IgD-negative memory B cell (primary cell): Measurements from ENCODE around the gene SFXN2. TPM values are rescaled to one million over a fixed set of nuclear protein-coding genes. Genes with fewer than 3 reads are reported as not detected.
"Not testable (repeated sequence)": the region's sequence is repeated elsewhere in the genome, so short reads cannot be mapped to it uniquely, and the experiment has no call there.

Source experiments
- H3K27ac Mint-ChIP-seq, 3 donors: one replicate each; pipeline ENCODE4 v1.8.0; 2020 to 2022; ENCODE audit warnings: mild to moderate bottlenecking in 3 of 3, mixed read lengths in 3 of 3, moderate library complexity in 1 of 3
- H3K27me3 Mint-ChIP-seq: one replicate; pipeline ENCODE4 v1.8.0; 2021; ENCODE audit warnings: mixed read lengths
- H3K36me3 Mint-ChIP-seq: one replicate; pipeline ENCODE4 v1.8.0; 2020; ENCODE audit warnings: mild to moderate bottlenecking, mixed read lengths
- H3K4me1 Mint-ChIP-seq, 3 donors: one replicate each; pipeline ENCODE4 v1.8.0; 2020 to 2022; ENCODE audit warnings: mixed read lengths in 3 of 3, mild to moderate bottlenecking in 1 of 3
- H3K4me3 Mint-ChIP-seq, 4 donors: one replicate each; pipeline ENCODE4 v1.8.0; 2020 to 2022; ENCODE audit warnings: mild to moderate bottlenecking in 4 of 4, mixed read lengths in 4 of 4, moderate library complexity in 3 of 4
- H3K9me3 Mint-ChIP-seq, 3 donors: one replicate each; pipeline ENCODE4 v1.8.0; 2020 to 2021; ENCODE audit warnings: mixed read lengths in 3 of 3, mild to moderate bottlenecking in 1 of 3
- polyA plus RNA-seq: library from polyadenylated mRNA; unstranded; fragments of 300-500 nt; fragmentation: Illumina TruSeq; gene quantifications from one replicate; pipeline ENCODE4 v1.2.3, GENCODE V29; 2021

The SFXN2 gene
- polyA plus RNA-seq, 1 donor from 2014 or later = 6.4 TPM

DNA sequence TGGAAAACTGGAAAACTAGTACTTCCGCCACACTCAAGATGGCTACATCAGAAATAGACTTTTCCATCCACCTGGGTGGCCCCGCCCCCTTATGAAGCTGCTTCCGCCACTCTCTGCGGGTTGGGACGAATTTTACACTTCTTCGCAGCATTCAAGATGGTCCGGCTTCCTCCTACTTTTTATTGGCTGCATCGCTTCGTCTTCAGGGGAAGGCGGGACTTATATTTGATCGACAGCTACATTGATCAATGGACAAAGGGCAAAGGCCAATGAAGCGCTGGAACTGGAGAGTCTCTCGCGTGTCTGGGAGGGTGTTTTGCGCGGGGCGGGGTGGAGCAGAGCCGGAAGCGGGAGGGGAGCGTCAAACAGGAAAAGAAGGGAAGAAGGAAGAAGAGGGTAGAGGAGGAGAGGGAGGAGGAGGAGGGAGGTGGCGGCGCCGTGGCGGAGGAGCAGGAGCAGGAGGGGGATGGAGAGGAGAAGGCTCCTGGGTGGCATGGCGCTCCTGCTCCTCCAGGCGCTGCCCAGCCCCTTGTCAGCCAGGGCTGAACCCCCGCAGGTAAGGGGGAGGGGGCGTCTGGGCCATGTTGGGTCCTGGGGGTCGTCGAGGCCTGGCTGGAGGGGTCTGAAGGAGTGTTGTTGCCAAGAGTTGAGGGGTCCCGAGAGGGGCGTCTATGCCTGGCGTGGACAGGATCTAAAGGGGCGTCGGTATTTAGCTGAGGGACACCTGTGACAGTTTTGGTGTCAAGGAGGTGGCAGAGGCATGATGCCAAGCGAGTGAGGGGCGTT, 29.3 kb downstream of the SFXN2 start, which contains the start of gene WBP1L:
WBP1L (plus strand) TSS at position 361 of the 786 bp plus-strand sequence; CDS start at position 467, 106 bp downstream.
- H3K27ac Mint-ChIP-seq = peak within 1 kb of the TSS; percentile 15 to 90 (median 89)
- H3K36me3 Mint-ChIP-seq = no peaks in the 10 kb centered on the region
- peaks cover 0 to 4% (median 0%) of the 10 kb centered on the region in 3 donors for H3K9me3 Mint-ChIP-seq
- no peaks in the 10 kb centered on the region for H3K27me3 Mint-ChIP-seq
- peak within 1 kb of the TSS; percentile 68 to 95 (median 94) for H3K4me3 Mint-ChIP-seq
- H3K4me1 Mint-ChIP-seq = peaks cover 27 to 37% (median 30%) of the 10 kb centered on the region in 3 donors

DNA sequence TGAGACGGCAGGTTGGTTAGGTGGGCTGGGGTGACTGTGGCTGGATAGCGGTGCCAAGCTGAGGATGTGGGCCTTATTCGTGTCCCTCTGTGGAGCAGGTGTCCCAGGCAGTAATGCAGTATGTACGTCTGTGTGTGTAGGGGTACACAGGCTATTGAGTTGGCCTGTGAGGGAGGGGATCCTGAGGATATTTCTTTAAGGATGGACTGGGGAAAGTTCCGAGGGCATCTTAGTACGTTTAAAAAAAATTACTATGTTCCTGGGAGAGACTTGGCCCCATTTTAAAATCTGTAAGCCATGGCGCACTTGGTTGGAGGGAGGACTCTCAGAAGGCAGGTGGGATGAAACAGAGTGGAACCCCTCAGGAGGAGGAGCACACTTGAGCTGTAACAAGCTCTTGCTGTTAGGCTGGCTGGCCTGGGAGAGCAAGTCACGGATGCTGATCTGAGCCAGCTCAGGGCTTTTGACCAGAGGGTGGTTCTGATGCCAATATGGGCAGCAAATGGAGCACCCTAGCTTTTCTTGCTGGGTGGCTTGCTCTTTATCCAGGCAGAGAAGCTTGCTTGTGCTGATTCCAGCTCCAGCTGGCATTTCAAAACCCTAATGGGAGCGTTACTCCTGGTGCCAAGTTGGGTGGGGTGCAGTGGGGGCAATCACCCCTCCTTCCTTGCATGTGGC, 30.1 kb downstream of the SFXN2 start:
- no peaks in the 10 kb centered on the region for H3K36me3 Mint-ChIP-seq
- H3K4me1 Mint-ChIP-seq = peaks cover 28 to 40% (median 30%) of the 10 kb centered on the region in 3 donors
- peak overlapping the region; percentile 11 to 90 (median 85) for H3K27ac Mint-ChIP-seq
- H3K27me3 Mint-ChIP-seq = no peaks in the 10 kb centered on the region
- H3K9me3 Mint-ChIP-seq = peaks cover 0 to 4% (median 0%) of the 10 kb centered on the region in 3 donors
- peak overlapping the region; percentile 68 to 95 (median 94) for H3K4me3 Mint-ChIP-seq

DNA sequence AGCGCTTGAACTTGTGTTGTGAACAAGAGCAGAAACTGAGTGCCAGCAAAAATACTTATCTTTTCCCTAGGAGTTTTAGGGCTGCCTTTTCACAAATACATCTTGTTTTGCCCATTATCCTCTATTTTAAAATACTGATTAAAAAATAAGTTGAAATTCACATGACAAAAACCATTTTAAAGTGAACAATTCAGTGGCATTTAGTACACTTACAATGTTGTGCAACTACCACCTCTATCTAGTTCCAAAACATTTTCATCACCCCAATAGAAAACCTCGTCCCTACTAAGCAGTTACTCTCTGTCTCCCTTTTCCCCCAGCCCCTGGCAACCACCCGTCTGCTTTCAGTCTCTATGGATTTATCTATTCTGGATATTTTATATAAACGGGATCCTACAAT, 30.7 kb downstream of the SFXN2 start:
- Mint-ChIP-seq H3K27ac (no peak overlapping the region), H3K4me3 (peak overlapping the region; percentile 68 to 95 (median 94)), H3K36me3 (no peaks in the 10 kb centered on the region), H3K27me3 (no peaks in the 10 kb centered on the region), H3K9me3 (peaks cover 0 to 4% (median 0%) of the 10 kb centered on the region in 3 donors), H3K4me1 (peaks cover 28 to 40% (median 30%) of the 10 kb centered on the region in 3 donors)

DNA sequence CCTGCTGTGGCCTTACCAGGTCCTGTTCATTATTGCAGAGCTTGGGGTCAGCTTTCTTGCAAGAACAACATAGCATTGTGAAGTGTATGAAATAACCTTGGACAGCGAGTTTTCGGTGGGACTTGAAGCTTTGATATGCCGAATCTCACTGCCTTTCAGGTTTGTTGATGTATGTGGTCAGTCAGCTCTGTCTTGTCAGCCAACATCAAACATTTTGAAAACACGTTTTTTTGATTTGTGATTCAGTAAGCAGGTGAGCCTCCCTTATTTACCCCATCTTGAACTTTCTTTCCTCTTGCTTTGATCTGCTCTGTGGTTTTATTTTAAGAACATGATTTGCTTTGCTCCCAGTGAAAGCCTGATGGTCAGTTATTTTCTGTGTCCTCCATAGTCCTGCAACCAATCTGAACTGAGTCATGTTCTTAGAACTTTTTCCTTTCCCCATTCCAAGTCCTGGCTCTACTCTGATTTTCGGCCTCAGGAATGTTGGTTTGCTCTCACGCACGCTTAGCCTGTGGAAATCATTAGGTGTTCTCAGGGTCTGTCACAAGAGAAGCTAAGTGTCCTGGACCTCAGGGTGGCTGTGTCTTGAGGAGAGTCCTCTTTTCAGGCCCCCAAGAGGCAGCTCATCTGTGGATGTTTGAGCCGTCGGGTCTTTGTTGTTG, 38.0 kb downstream of the SFXN2 start:
- peaks cover 19 to 35% (median 23%) of the 10 kb centered on the region in 3 donors for H3K4me1 Mint-ChIP-seq
- no peaks in the 10 kb centered on the region for H3K9me3 Mint-ChIP-seq
- peaks cover 2% of the 10 kb centered on the region for H3K36me3 Mint-ChIP-seq
- peak overlapping the region in 1 of 4 donors; percentile 67 for H3K4me3 Mint-ChIP-seq
- H3K27me3 Mint-ChIP-seq = no peaks in the 10 kb centered on the region
- H3K27ac Mint-ChIP-seq = peak overlapping the region in 2 of 3 donors; percentile 27 to 78

DNA sequence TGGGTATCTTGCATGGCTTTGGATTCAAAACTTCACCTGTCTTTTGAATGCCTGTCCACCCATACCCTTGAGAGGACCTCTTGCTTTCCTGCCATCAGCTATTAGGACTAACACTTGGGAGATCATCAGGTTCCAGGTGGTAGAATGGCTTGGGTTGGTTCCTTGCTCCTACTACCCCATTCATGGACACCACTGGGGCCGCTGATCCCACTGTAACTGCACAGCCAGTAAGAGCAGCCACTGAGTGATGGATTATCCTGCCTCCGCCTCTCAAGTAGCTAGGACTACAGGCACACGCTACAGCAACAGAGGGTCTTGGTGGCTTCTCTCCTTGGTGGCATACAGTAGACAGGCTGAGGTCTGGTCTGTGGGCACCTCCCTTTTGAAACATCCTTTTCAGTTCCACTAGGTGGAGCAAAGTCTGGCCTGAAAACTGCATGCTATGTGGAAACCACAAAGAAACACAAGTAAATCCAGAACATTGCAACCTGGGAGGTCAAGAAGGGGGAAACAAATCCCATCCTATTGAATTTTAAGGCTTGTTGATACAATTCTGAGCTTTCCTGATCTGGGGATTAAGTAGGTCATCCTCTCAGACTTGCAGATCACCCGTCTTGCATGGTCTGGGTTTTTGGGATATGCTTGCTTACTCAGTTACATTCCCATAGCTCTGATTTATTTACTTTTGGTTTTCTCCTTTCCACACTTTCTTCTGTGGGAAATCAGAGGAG, 38.7 kb downstream of the SFXN2 start:
- H3K36me3 Mint-ChIP-seq = peaks cover 2% of the 10 kb centered on the region
- H3K4me3 Mint-ChIP-seq = peak overlapping the region in 1 of 4 donors; percentile 67
- no peaks in the 10 kb centered on the region for H3K27me3 Mint-ChIP-seq
- peak overlapping the region in 2 of 3 donors; percentile 28 to 78 for H3K27ac Mint-ChIP-seq
- H3K4me1 Mint-ChIP-seq = peaks cover 21 to 35% (median 24%) of the 10 kb centered on the region in 3 donors
- no peaks in the 10 kb centered on the region for H3K9me3 Mint-ChIP-seq

DNA sequence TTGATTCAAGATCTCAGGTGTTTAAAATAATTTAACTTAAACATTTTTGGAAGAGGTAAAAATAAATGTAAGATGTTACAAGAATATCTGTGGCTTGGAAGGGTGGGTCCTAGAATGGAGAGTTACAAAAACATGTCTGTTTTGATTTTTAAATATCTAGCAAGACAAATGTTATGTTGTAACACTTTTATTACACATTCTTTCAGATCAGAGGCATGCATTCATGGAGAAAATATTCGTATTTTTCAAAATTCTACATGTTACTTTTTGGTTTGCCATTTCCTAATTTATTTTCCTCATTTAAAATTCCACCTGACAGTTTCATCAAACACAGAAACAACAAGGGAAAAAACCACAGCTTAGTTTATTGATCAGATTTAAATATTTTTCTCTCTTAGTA, 39.3 kb downstream of the SFXN2 start:
- Mint-ChIP-seq H3K27me3 (no peaks in the 10 kb centered on the region), H3K36me3 (peaks cover 6% of the 10 kb centered on the region), H3K27ac (no peak overlapping the region), H3K4me1 (peaks cover 20 to 34% (median 24%) of the 10 kb centered on the region in 3 donors), H3K9me3 (peaks cover 0 to 2% (median 0%) of the 10 kb centered on the region in 3 donors), H3K4me3 (no peak overlapping the region)

DNA sequence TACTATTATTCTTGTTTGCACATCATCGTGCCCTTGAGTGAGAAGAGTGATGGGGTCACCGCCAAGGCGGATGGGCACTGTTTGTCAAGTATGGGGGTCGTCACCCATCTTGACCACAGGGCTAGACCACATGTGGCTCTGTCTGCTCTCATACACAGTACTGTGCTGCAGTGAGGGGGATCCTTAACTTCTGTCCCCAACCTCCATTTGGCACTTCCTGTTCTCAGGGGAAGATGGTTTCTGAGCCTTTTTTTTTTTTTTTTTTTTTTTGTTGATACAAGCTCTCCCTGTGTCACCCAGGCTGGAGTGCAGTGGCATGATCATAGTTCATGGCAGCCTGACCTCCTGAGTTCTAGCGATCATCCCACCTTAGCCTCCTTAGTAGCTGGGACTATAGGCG, 42.9 kb downstream of the SFXN2 start:
- no peak overlapping the region for H3K27ac Mint-ChIP-seq
- H3K27me3 Mint-ChIP-seq = no peaks in the 10 kb centered on the region
- peaks cover 20 to 33% (median 22%) of the 10 kb centered on the region in 3 donors for H3K4me1 Mint-ChIP-seq
- peaks cover 0 to 2% (median 0%) of the 10 kb centered on the region in 3 donors for H3K9me3 Mint-ChIP-seq
- H3K4me3 Mint-ChIP-seq = no peak overlapping the region
- peaks cover 13% of the 10 kb centered on the region for H3K36me3 Mint-ChIP-seq

DNA sequence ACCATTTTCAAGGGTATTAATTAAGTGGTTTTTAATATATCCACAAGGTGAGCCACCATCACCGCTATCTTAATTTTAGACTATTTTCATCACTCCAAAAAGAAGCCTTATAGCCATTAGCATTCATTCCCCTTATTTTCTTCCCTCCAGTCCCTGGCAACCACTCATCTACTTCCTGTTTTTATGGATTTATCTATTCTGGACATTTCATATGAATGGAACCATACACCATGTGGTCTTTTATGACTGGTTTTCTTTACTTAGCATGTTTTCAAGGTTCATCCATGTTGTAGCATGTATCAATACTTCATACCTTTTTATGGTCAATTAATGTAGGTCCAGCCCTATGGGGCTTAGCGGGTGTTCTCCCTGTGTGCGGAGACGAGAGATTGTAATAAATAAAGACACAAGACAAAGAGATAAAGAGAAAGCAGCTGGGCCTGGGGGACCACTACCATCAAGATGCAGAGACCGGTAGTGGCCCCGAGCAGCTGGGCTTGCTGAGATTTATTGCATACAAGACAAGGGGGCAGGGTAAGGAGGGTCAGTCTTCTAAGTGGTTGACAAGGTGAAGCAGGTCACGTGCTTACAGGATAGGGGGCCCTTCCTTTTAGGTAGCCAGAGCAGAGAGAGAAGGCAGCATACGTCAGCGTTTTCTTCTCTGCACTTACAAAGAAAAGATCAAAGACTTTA, 44.0 kb downstream of the SFXN2 start:
- Mint-ChIP-seq H3K36me3 (peaks cover 13% of the 10 kb centered on the region), H3K9me3 (peaks cover 0 to 2% (median 0%) of the 10 kb centered on the region in 3 donors), H3K4me3 (no peak overlapping the region), H3K27ac (no peak overlapping the region), H3K27me3 (no peaks in the 10 kb centered on the region), H3K4me1 (peaks cover 17 to 23% (median 23%) of the 10 kb centered on the region in 3 donors)

DNA sequence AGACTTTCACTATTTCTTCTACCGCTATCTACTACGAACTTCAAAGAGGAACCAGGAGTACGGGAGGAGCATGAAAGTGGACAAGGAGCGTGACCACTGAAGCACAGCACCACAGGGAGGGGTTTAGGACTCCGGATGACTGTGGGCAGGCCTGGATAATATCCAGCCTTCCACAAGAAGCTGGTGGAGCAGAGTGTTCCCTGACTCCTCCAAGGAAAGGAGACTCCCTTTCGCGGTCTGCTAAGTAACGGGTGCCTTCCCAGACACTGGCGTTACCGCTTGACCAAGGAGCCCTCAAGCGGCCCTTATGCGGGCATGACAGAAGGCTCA, 44.5 kb downstream of the SFXN2 start:
- H3K4me3 Mint-ChIP-seq, H3K9me3 Mint-ChIP-seq, H3K27me3 Mint-ChIP-seq, H3K27ac Mint-ChIP-seq: not testable (repeated sequence)
- Mint-ChIP-seq H3K4me1 (peaks cover 15 to 23% (median 18%) of the 10 kb centered on the region in 3 donors), H3K36me3 (peaks cover 13% of the 10 kb centered on the region)

DNA sequence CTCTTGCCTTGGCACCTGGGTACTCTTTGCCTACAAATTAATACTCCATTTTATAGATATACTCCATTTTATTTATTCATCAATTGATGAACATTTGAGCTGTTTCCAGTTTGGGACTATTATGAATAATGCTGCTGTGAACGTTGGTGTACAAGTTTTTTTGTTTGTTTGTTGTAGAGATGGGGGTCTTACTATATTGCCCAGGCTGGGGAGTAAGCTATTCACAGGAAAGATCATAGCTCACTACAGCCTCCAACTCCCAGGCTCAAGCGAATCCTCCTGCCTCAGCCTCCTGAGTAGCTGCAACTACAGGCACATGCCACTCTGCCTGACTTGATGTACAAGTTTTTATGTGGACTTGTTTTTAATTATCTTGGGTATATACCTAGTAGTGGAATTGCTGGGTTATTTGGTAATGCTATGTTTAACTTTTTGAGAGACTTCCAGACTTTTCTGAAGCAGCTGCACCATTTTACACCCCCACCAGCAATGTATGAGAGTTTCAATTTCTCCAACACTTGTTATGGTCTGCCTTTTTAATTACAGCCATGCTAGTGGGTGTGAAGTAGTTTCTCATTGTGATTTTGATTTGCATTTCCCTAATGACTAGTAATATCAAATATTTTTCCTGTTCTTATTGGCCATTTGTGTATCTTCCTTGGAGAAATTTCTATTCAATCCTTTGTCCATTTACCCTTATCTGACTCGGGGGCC, 45.2 kb downstream of the SFXN2 start:
- H3K4me1 Mint-ChIP-seq = peaks cover 14 to 23% (median 17%) of the 10 kb centered on the region in 3 donors
- no peak overlapping the region for H3K27ac Mint-ChIP-seq
- H3K4me3 Mint-ChIP-seq = peak overlapping the region in 1 of 4 donors; percentile 22
- no peaks in the 10 kb centered on the region for H3K27me3 Mint-ChIP-seq
- H3K36me3 Mint-ChIP-seq = peaks cover 13% of the 10 kb centered on the region
- peaks cover 0 to 2% (median 0%) of the 10 kb centered on the region in 3 donors for H3K9me3 Mint-ChIP-seq

DNA sequence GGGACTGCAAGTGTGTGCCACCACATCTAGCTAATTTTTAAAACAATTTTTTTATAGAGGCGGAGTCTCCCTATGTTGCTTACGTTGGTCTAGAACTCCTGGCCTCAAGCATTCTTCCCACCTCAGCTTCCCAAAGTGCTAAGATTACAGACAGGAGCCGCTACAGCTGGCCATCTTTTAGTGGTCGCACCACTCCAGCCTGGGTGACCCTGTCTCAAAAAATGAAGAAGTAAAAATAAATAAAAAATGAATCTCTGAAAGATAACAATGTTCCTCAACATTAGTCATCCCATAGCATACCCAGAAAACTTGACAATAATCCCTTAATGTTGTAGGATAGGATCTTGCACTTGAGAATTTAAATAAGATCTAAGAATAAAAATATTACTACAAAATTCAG, 47.5 kb downstream of the SFXN2 start:
- Mint-ChIP-seq H3K36me3 (peaks cover 12% of the 10 kb centered on the region), H3K27me3 (no peaks in the 10 kb centered on the region), H3K9me3 (peaks cover 0 to 2% (median 0%) of the 10 kb centered on the region in 3 donors), H3K4me3 (no peak overlapping the region), H3K27ac (no peak overlapping the region), H3K4me1 (peaks cover 10 to 19% (median 17%) of the 10 kb centered on the region in 3 donors)

DNA sequence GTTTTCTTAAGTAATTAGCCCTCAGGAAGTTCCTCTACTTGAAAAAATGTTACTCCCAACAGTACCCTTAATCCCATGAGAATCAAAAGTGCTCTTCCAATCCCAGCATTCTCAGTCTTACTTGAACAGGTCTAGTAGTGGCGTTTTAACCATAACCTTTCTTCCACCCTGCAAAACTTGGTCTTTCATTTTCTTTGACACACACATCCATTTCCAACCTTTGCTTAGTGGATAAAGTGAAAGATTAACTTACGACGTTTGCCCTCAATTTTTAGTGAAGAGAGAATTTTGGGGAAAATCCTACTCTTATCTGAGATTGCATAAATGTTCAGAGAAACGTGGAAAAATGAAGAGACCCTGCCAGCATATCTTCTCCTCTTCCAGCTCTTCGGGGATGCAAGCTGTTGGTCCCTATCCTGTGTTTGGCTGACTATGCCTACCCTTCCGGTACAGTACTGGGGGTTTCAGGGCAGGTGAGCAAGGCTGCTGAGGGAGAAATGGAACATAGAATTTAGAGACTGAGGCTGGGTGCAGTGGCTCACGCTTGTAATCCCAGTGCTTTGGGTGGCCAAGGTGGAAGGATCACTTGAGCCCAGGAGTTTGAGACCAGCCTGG, 48.1 kb downstream of the SFXN2 start:
- Mint-ChIP-seq H3K27me3 (no peaks in the 10 kb centered on the region), H3K27ac (no peak overlapping the region), H3K36me3 (peaks cover 12% of the 10 kb centered on the region), H3K4me3 (peak overlapping the region in 2 of 4 donors; percentile 18 to 23), H3K9me3 (peaks cover 0 to 2% (median 0%) of the 10 kb centered on the region in 3 donors), H3K4me1 (peaks cover 7 to 15% (median 14%) of the 10 kb centered on the region in 3 donors)

DNA sequence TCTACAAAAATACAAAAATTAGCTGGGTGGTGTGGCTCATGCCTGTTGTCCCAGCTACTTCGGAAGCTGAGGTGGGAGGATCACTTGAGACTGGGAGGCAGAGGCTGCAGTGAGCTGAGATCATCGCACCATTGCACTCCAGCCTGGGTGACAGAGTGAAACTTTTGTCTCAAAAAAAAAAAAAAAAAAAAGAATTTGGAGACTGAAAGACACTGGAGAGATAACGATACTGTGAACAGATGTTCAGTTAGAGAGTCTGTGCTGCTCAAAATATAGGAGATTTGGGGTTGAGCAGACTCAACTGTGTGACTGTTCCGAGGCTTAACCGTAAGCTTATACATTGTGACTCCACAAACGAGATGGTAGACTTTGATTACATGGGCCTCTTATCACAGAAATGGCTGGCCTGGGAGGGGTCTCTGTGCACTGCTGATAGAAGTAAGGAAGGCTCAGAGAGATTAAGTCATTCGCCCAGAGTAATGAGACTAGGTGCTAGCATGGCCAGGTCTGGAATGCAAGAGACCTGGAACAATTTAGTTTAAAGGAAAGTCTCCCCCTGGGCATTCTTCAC, 48.7 kb downstream of the SFXN2 start:
- Mint-ChIP-seq H3K9me3 (peaks cover 0 to 2% (median 0%) of the 10 kb centered on the region in 3 donors), H3K27ac (no peak overlapping the region), H3K4me3 (peak overlapping the region in 1 of 4 donors; percentile 23), H3K27me3 (no peaks in the 10 kb centered on the region), H3K36me3 (peaks cover 12% of the 10 kb centered on the region), H3K4me1 (peaks cover 11 to 19% (median 13%) of the 10 kb centered on the region in 3 donors)
